ENCODE data around the gene SMPD2.
"Not testable (repeated sequence)": the region's sequence is repeated elsewhere in the genome, so short reads cannot be mapped to it uniquely, and the experiment has no call there.

Gene SMPD2

GRCh38 chr6:109458774-109459531, 18.4 kb downstream of the SMPD2 start:
- ChIA-PET CTCF (interaction anchor here (0.6 to 9.8 kb wide), 4 partner anchors 18 to 237 kb away, joined by 3 to 125 read pairs (median 4); partner anchors contain the start of genes PPIL6, SMPD2 and ZBTB24), POLR2A (no interaction called here)
- H3K36me3 ChIP-seq (ENCODE audit: control insufficient read depth in 4 of 4, insufficient read depth in 4 of 4, low read length in 3 of 4): peaks cover 0 to 18% (median 9%) of the 10 kb centered on the region in 4 experiments
- peak; percentile 40 to 82 (median 79) for DNase-seq
- no peak overlapping the region for H3K4me3 ChIP-seq (ENCODE audit: control insufficient read depth in 1 of 7, extremely low read depth in 1 of 7, insufficient read depth in 4 of 7, low read depth in 2 of 7, low read length in 6 of 7)
- no peaks in the 10 kb centered on the region for H3K27me3 ChIP-seq (replicated peaks in 2 of 5; ENCODE audit: control insufficient read depth in 4 of 5, insufficient read depth in 5 of 5, low read length in 4 of 5)
- H3K4me1 ChIP-seq (ENCODE audit: control extremely low read depth in 1 of 4, control insufficient read depth in 4 of 4, insufficient read depth in 4 of 4, low read length in 3 of 4): peaks cover 6 to 45% (median 31%) of the 10 kb centered on the region in 4 experiments
- H3K27ac ChIP-seq (ENCODE audit: insufficient read depth in 1 of 2, low read depth in 1 of 2, low read length in 2 of 2, poor library complexity in 1 of 2, severe bottlenecking in 2 of 2): peak overlapping the region in 1 of 2 experiments; percentile 1
- no peaks in the 10 kb centered on the region for H3K9me3 ChIP-seq (ENCODE audit: control extremely low read depth in 1 of 5, control insufficient read depth in 4 of 5, insufficient read depth in 2 of 5, low read depth in 1 of 5, low read length in 4 of 5)
- 69% methylated on average over 2 of the region's 5 CpGs for WGBS (ENCODE audit: insufficient coverage)

DNA sequence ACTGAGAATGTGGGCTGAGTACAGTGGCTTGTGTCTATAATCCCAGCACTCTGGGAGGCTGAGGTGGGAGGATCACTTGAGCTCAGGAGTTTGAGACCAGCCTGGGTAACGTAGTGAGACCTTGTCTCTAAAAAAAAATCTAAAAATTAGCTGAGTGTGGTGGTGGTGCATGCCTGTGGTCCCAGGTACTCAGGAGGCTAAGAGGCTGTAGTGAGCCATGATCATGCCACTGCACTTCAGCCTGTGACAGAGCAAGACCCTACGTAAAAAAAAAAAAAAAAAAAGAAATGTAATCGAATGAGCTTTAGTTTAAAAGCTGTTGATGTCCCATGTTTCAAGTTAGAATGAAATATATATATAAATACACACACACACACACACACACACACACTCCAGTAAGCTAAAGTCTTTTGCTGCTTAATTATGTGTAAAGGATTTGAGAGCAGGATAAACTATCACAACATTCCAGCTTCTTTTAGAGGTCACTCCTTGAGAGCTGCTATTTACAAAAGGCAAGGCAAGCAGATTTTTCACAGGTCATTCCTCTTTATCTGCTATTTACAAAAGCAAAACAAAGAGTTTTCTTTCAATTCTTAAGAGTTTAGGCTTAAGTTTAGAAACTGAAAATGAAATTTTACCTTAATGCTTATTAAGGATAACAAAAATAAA, 19.8 kb downstream of the SMPD2 start:
- ChIA-PET CTCF (interaction anchor here (0.6 to 1.5 kb wide), 5 partner anchors 10 to 492 kb away, joined by 3 to 8 read pairs (median 3); no protein-coding TSS in a partner anchor), POLR2A (interaction anchor here (0.6 kb wide), 1 partner anchor 295 kb away, joined by 3 read pairs; no protein-coding TSS in a partner anchor)
- Histone ChIP-seq H3K4me1 (ENCODE audit: control extremely low read depth in 1 of 4, control insufficient read depth in 4 of 4, insufficient read depth in 4 of 4, low read length in 3 of 4) (peaks cover 4 to 35% (median 21%) of the 10 kb centered on the region in 4 experiments), H3K27ac (ENCODE audit: insufficient read depth in 1 of 2, low read depth in 1 of 2, low read length in 2 of 2, poor library complexity in 1 of 2, severe bottlenecking in 2 of 2) (no peak overlapping the region), H3K4me3 (ENCODE audit: control insufficient read depth in 1 of 7, extremely low read depth in 1 of 7, insufficient read depth in 4 of 7, low read depth in 2 of 7, low read length in 6 of 7) (no peak overlapping the region), H3K9me3 (ENCODE audit: control extremely low read depth in 1 of 5, control insufficient read depth in 4 of 5, insufficient read depth in 2 of 5, low read depth in 1 of 5, low read length in 4 of 5) (no peaks in the 10 kb centered on the region), H3K36me3 (ENCODE audit: control insufficient read depth in 4 of 4, insufficient read depth in 4 of 4, low read length in 3 of 4) (peaks cover 5 to 28% (median 17%) of the 10 kb centered on the region in 4 experiments), H3K27me3 (replicated peaks in 2 of 5; ENCODE audit: control insufficient read depth in 4 of 5, insufficient read depth in 5 of 5, low read length in 4 of 5) (no peaks in the 10 kb centered on the region)
- DNase-seq: no peak
- no CpG with 5 or more reads among the region's 3 CpGs for WGBS (ENCODE audit: insufficient coverage)

GRCh38 chr6:109461205-109461604, 20.7 kb downstream of the SMPD2 start:
- POLR2A ChIA-PET; H3K4me3 ChIP-seq (ENCODE audit: control insufficient read depth in 1 of 7, extremely low read depth in 1 of 7, insufficient read depth in 4 of 7, low read depth in 2 of 7, low read length in 6 of 7); H3K27ac ChIP-seq (ENCODE audit: insufficient read depth in 1 of 2, low read depth in 1 of 2, low read length in 2 of 2, poor library complexity in 1 of 2, severe bottlenecking in 2 of 2); H3K27me3 ChIP-seq (replicated peaks in 2 of 5; ENCODE audit: control insufficient read depth in 4 of 5, insufficient read depth in 5 of 5, low read length in 4 of 5); H3K9me3 ChIP-seq (ENCODE audit: control extremely low read depth in 1 of 5, control insufficient read depth in 4 of 5, insufficient read depth in 2 of 5, low read depth in 1 of 5, low read length in 4 of 5); DNase-seq: not testable (repeated sequence)
- CTCF ChIA-PET: interaction anchor here (0.9 to 1.5 kb wide), 2 partner anchors 30 to 68 kb away, joined by 3 read pairs; no protein-coding TSS in a partner anchor
- Histone ChIP-seq H3K36me3 (ENCODE audit: control insufficient read depth in 4 of 4, insufficient read depth in 4 of 4, low read length in 3 of 4) (peaks cover 12 to 37% (median 26%) of the 10 kb centered on the region in 4 experiments), H3K4me1 (ENCODE audit: control extremely low read depth in 1 of 4, control insufficient read depth in 4 of 4, insufficient read depth in 4 of 4, low read length in 3 of 4) (peaks cover 4 to 30% (median 19%) of the 10 kb centered on the region in 4 experiments)
- no CpG with 5 or more reads among the region's 1 CpG for WGBS (ENCODE audit: insufficient coverage)

DNA sequence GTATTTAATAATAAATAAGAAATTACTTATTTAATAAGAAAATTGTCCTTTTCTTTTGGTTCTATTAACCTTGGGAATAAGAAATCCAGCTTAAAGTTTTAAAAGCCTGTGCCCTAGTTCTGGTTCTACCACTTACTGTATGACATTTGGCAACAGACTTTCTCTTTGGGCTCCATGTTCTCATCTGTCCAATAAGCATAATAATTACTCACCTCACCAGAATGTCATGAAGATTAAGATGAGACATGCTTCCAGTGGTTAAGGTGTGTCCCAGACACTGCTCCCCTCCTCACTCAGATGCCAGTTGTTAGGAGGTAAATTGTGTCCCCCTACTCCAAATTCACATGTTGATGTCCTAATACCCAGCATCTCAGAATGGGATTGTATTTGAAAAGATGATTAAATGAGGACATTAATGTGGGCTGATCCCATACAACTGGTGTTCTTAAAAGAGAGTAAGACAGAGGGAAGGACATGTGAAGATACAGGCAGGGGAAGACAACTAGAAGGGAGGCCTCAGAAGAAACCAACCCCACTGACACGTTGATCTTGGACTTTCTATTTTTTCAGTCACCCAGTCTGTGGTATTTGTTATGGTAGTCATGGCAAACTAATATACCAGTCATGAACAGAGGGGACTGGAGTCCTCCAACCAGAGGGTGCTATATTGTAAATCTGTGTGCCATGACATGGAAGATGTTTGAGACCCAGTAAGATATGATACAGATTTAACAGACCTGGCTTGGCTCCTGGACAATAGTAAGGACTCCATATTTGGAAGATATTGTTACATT, 21.4 kb downstream of the SMPD2 start:
- ChIA-PET CTCF (interaction anchor here (0.9 to 1.5 kb wide), 3 partner anchors 17 to 67 kb away, joined by 3 read pairs; no protein-coding TSS in a partner anchor), POLR2A (no interaction called here)
- peaks cover 13 to 43% (median 30%) of the 10 kb centered on the region in 4 experiments for H3K36me3 ChIP-seq (ENCODE audit: control insufficient read depth in 4 of 4, insufficient read depth in 4 of 4, low read length in 3 of 4)
- peaks cover 2 to 23% (median 13%) of the 10 kb centered on the region in 4 experiments for H3K4me1 ChIP-seq (ENCODE audit: control extremely low read depth in 1 of 4, control insufficient read depth in 4 of 4, insufficient read depth in 4 of 4, low read length in 3 of 4)
- H3K27ac ChIP-seq (ENCODE audit: insufficient read depth in 1 of 2, low read depth in 1 of 2, low read length in 2 of 2, poor library complexity in 1 of 2, severe bottlenecking in 2 of 2): no peak overlapping the region
- no peak overlapping the region for H3K4me3 ChIP-seq (ENCODE audit: control insufficient read depth in 1 of 7, extremely low read depth in 1 of 7, insufficient read depth in 4 of 7, low read depth in 2 of 7, low read length in 6 of 7)
- no CpG with 5 or more reads among the region's 1 CpG for WGBS (ENCODE audit: insufficient coverage)
- peak in 2 of 3 donors; percentile 13 to 33 for DNase-seq
- H3K27me3 ChIP-seq (replicated peaks in 2 of 5; ENCODE audit: control insufficient read depth in 4 of 5, insufficient read depth in 5 of 5, low read length in 4 of 5): no peaks in the 10 kb centered on the region
- H3K9me3 ChIP-seq (ENCODE audit: control extremely low read depth in 1 of 5, control insufficient read depth in 4 of 5, insufficient read depth in 2 of 5, low read depth in 1 of 5, low read length in 4 of 5): no peaks in the 10 kb centered on the region

- CTCF ChIA-PET: interaction anchor here (1.4 to 2.7 kb wide), 2 partner anchors 9 to 15 kb away, joined by 9 read pairs; no protein-coding TSS in a partner anchor
These were observed 25.2 kb downstream of the SMPD2 start for GRCh38 chr6:109465772-109466171.

GRCh38 chr6:109466212-109466923, 25.8 kb downstream of the SMPD2 start:
- no peaks in the 10 kb centered on the region for H3K9me3 ChIP-seq (ENCODE audit: control extremely low read depth in 1 of 5, control insufficient read depth in 4 of 5, insufficient read depth in 2 of 5, low read depth in 1 of 5, low read length in 4 of 5)
- no peak overlapping the region for H3K27ac ChIP-seq (ENCODE audit: insufficient read depth in 1 of 2, low read depth in 1 of 2, low read length in 2 of 2, poor library complexity in 1 of 2, severe bottlenecking in 2 of 2)
- no peak for DNase-seq
- CTCF ChIA-PET: interaction anchor here (1.4 to 2.7 kb wide), 2 partner anchors 9 to 14 kb away, joined by 9 read pairs; no protein-coding TSS in a partner anchor
- 94% methylated on average over 6 of the region's 7 CpGs for WGBS (ENCODE audit: insufficient coverage)
- POLR2A ChIA-PET: no interaction called here
- H3K4me3 ChIP-seq (ENCODE audit: control insufficient read depth in 1 of 7, extremely low read depth in 1 of 7, insufficient read depth in 4 of 7, low read depth in 2 of 7, low read length in 6 of 7): no peak overlapping the region
- no peaks in the 10 kb centered on the region for H3K27me3 ChIP-seq (replicated peaks in 2 of 5; ENCODE audit: control insufficient read depth in 4 of 5, insufficient read depth in 5 of 5, low read length in 4 of 5)
- H3K36me3 ChIP-seq (ENCODE audit: control insufficient read depth in 4 of 4, insufficient read depth in 4 of 4, low read length in 3 of 4): peaks cover 19 to 81% (median 63%) of the 10 kb centered on the region in 4 experiments
- H3K4me1 ChIP-seq (ENCODE audit: control extremely low read depth in 1 of 4, control insufficient read depth in 4 of 4, insufficient read depth in 4 of 4, low read length in 3 of 4): no peaks in the 10 kb centered on the region

More at GRCh38 chr6:109465772-109466171, 25.2 kb downstream of the SMPD2 start:
- Histone ChIP-seq H3K27me3 (replicated peaks in 2 of 5; ENCODE audit: control insufficient read depth in 4 of 5, insufficient read depth in 5 of 5, low read length in 4 of 5) (no peaks in the 10 kb centered on the region), H3K4me3 (ENCODE audit: control insufficient read depth in 1 of 7, extremely low read depth in 1 of 7, insufficient read depth in 4 of 7, low read depth in 2 of 7, low read length in 6 of 7) (no peak overlapping the region), H3K36me3 (ENCODE audit: control insufficient read depth in 4 of 4, insufficient read depth in 4 of 4, low read length in 3 of 4) (peaks cover 19 to 80% (median 58%) of the 10 kb centered on the region in 4 experiments), H3K4me1 (ENCODE audit: control extremely low read depth in 1 of 4, control insufficient read depth in 4 of 4, insufficient read depth in 4 of 4, low read length in 3 of 4) (no peaks in the 10 kb centered on the region), H3K9me3 (ENCODE audit: control extremely low read depth in 1 of 5, control insufficient read depth in 4 of 5, insufficient read depth in 2 of 5, low read depth in 1 of 5, low read length in 4 of 5) (no peaks in the 10 kb centered on the region), H3K27ac (ENCODE audit: insufficient read depth in 1 of 2, low read depth in 1 of 2, low read length in 2 of 2, poor library complexity in 1 of 2, severe bottlenecking in 2 of 2) (no peak overlapping the region)
- 97% methylated on average over 7 of the region's 7 CpGs for WGBS (ENCODE audit: insufficient coverage)
- POLR2A ChIA-PET: no interaction called here
- DNase-seq: no peak

Measured in common myeloid progenitor, CD34-positive (primary cell).